Prostate gland (tissue), 2 donors: Measurements from ENCODE around the gene MSANTD3. TPM values are rescaled to one million over a fixed set of nuclear protein-coding genes. Genes with fewer than 3 reads are reported as not detected.

Experiments used
- DNase-seq: peaks from one replicate; pipeline ENCODE4 v3.0.0-alpha.2; 2019; ENCODE audit warnings: low spot score
- H3K27ac ChIP-seq, 2 donors: fragments of 200-600 bp; sonication (generic); 2 replicates each; pipeline ENCODE4 v1.5.1; 2017 to 2019
- H3K27me3 ChIP-seq: fragments of 200-600 bp; sonication (generic); replicated peaks from 2 replicates; pipeline ENCODE4 v1.5.1; 2019; ENCODE audit not compliant: insufficient read depth
- H3K36me3 ChIP-seq, 2 donors: fragments of 200-600 bp; sonication (generic); 1 replicate in 1 of 2; 2 replicates in 1 of 2; pipeline versions ENCODE4 v1.5.1 to v1.8.1; 2017 to 2019
- H3K4me1 ChIP-seq: fragments of 200-600 bp; sonication (generic); replicated peaks from 2 replicates; pipeline ENCODE4 v1.5.1; 2019
- H3K4me3 ChIP-seq, 2 donors: fragments of 200-600 bp; sonication (generic); 2 replicates each; pipeline ENCODE4 v1.5.1; 2017 to 2019
- H3K9me3 ChIP-seq: fragments of 200-600 bp; sonication (generic); 2 replicates; pipeline ENCODE4 v1.5.1; 2017
- POLR2A ChIP-seq: fragments of 450-650 bp; IDR thresholded peaks from one replicate; pipeline ENCODE4 v1.6.1; 2016; ENCODE audit warnings: antibody characterized with exemption, mild to moderate bottlenecking
- POLR2AphosphoS5 ChIP-seq: sonication (generic); formaldehyde crosslinking; IDR thresholded peaks from one replicate; pipeline ENCODE4 v1.6.1; 2017; ENCODE audit warnings: antibody characterized with exemption
- WGBS: methylation state at CpG from one replicate; pipeline ENCODE4 v1.1.5; 2018; 5-methylcytosine and 5-hydroxymethylcytosine counted together
- intact Hi-C: fragments of 100-400 bp; cut with DNase I; formaldehyde crosslinking; loops from one replicate; pipeline ENCODE4 v1.14.2; 2022
- total RNA-seq, 2 donors: library from RNA; depleted of rRNA; stranded (reverse); fragments of >200 nt; gene quantifications; one replicate each; pipeline ENCODE4 v1.1.0, GENCODE V29; 2016
- TF ChIP-seq, protein P1 (sequence below), 4 experiments: fragments of 200-600 bp in 2 of 4; fragments of 450-650 bp in 2 of 4; sonication (generic) in 2 of 4; IDR thresholded peaks; 1 replicate in 3 of 4; 2 replicates in 1 of 4; pipeline ENCODE4 v1.5.1; 2016 to 2019; ENCODE audit warnings: antibody characterized with exemption in 4 of 4, mild to moderate bottlenecking in 2 of 4, moderate library complexity in 2 of 4

The MSANTD3 gene
- total RNA-seq, 2 donors from 2014 or later: 17.3 to 24.5 TPM

DNA sequence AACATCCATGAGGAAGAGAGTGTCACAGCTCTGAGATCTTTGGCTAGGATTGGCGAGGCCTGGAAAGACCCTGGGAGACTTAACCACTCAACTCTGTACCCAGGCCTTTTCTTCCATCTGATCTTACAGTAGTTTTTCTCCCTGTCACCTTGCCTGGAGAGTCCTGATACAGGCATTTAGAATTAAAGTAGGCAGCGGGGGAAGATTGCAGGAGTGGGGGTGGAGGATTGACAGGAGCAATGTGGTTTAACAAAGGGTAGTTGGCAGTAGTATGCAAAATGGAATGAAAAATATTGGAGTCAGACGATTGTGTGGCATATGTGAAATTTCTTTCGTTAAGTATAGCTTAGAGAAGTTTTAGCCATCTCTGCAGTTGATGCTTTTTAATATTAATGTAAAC is 62.9 kb downstream of the MSANTD3 start:
- DNase-seq: no peak
- TF ChIP-seq POLR2A (no peak), POLR2AphosphoS5 (no peak)
- TF ChIP-seq, protein P1, sequence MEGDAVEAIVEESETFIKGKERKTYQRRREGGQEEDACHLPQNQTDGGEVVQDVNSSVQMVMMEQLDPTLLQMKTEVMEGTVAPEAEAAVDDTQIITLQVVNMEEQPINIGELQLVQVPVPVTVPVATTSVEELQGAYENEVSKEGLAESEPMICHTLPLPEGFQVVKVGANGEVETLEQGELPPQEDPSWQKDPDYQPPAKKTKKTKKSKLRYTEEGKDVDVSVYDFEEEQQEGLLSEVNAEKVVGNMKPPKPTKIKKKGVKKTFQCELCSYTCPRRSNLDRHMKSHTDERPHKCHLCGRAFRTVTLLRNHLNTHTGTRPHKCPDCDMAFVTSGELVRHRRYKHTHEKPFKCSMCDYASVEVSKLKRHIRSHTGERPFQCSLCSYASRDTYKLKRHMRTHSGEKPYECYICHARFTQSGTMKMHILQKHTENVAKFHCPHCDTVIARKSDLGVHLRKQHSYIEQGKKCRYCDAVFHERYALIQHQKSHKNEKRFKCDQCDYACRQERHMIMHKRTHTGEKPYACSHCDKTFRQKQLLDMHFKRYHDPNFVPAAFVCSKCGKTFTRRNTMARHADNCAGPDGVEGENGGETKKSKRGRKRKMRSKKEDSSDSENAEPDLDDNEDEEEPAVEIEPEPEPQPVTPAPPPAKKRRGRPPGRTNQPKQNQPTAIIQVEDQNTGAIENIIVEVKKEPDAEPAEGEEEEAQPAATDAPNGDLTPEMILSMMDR (IDR thresholded peaks at IDR 0.05): no peak
- intact Hi-C loops: no loop called here
- Histone ChIP-seq H3K27me3 (no peaks in the 10 kb centered on the region), H3K4me3 (no peak overlapping the region), H3K36me3 (no peaks in the 10 kb centered on the region), H3K27ac (no peak overlapping the region), H3K4me1 (no peaks in the 10 kb centered on the region), H3K9me3 (no peaks in the 10 kb centered on the region)
- 78% methylated on average over 4 of the region's 4 CpGs for WGBS

GRCh38 chr9:100492952-100493351 is 66.0 kb downstream of the MSANTD3 start:
- 92% methylated on average over 2 of the region's 2 CpGs for WGBS

DNA sequence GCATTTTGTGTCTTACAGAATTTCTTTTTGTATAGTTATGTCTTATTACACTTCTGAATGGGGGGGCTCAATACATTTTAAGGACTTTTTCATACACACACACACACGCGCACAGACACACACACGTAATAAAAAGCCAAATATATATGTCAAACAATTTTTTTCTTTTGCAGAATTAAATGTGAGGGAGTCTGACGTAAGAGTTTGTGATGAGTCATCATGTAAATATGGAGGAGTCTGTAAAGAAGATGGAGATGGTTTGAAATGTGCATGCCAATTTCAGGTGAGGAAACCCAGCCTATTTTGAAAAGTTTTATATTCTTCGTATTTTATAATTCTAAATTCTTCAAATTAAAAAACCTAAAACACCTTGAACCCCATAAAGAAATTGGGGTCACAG is 71.6 kb downstream of the MSANTD3 start:
- no peak overlapping the region for H3K27ac ChIP-seq
- 89% methylated on average over 5 of the region's 5 CpGs for WGBS
- DNase-seq: no peak
- no peaks in the 10 kb centered on the region for H3K4me1 ChIP-seq
- H3K4me3 ChIP-seq: no peak overlapping the region
- intact Hi-C loops: no loop called here
- TF ChIP-seq, protein P1 (IDR thresholded peaks at IDR 0.05): no peak
- TF ChIP-seq POLR2AphosphoS5 (no peak), POLR2A (no peak)
- H3K27me3 ChIP-seq: no peaks in the 10 kb centered on the region
- no peaks in the 10 kb centered on the region for H3K9me3 ChIP-seq
- H3K36me3 ChIP-seq: no peaks in the 10 kb centered on the region

More at GRCh38 chr9:100492952-100493351, 66.0 kb downstream of the MSANTD3 start:
- H3K36me3 ChIP-seq: no peaks in the 10 kb centered on the region
- DNase-seq: no peak
- no peaks in the 10 kb centered on the region for H3K9me3 ChIP-seq
- H3K27ac ChIP-seq: no peak overlapping the region
- H3K4me1 ChIP-seq: no peaks in the 10 kb centered on the region
- TF ChIP-seq, protein P1 (IDR thresholded peaks at IDR 0.05): no peak
- no peak for TF ChIP-seq POLR2A
- TF ChIP-seq POLR2AphosphoS5: no peak
- H3K27me3 ChIP-seq: no peaks in the 10 kb centered on the region
- intact Hi-C loops: no loop called here
- H3K4me3 ChIP-seq: no peak overlapping the region

DNA sequence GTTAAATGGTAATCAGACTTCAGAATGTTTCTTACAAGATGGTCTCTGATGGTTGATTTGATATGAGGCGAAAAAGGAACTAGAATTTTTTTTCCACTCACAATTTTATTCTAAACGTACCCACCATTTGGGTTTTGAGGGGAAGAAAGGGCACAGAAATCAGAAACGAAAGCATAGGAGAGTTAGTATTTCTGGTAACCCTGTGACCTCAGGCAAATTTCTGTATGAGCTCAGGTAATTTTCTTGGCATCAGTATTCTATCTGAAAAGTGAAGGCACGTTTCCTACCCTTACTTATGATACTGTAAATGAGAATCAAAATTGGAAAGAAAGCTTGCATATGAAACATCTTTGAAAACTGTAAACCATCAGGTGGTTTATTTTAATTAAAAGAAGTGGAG is 72.5 kb downstream of the MSANTD3 start:
- TF ChIP-seq POLR2A (no peak), POLR2AphosphoS5 (no peak)
- TF ChIP-seq, protein P1 (IDR thresholded peaks at IDR 0.05): no peak
- Histone ChIP-seq H3K4me3 (no peak overlapping the region), H3K27ac (no peak overlapping the region), H3K27me3 (no peaks in the 10 kb centered on the region), H3K9me3 (no peaks in the 10 kb centered on the region), H3K4me1 (no peaks in the 10 kb centered on the region), H3K36me3 (no peaks in the 10 kb centered on the region)
- intact Hi-C loops: no loop called here
- DNase-seq: no peak
- 83% methylated on average over 4 of the region's 4 CpGs for WGBS

GRCh38 chr9:100499866-100500265 is 72.9 kb downstream of the MSANTD3 start:
- WGBS: 99% methylated on average over 2 of the region's 2 CpGs
- H3K4me1 ChIP-seq: no peaks in the 10 kb centered on the region
- intact Hi-C loops: no loop called here
- TF ChIP-seq POLR2A: no peak
- TF ChIP-seq, protein P1 (IDR thresholded peaks at IDR 0.05): no peak
- no peak for TF ChIP-seq POLR2AphosphoS5
- DNase-seq: no peak
- H3K27ac ChIP-seq: no peak overlapping the region
- no peaks in the 10 kb centered on the region for H3K9me3 ChIP-seq
- H3K27me3 ChIP-seq: no peaks in the 10 kb centered on the region
- H3K4me3 ChIP-seq: no peak overlapping the region
- no peaks in the 10 kb centered on the region for H3K36me3 ChIP-seq
